Heart left ventricle (tissue), 16 donors: Measurements from ENCODE around the gene NPHP4. TPM values are rescaled to one million over a fixed set of nuclear protein-coding genes. Genes with fewer than 3 reads are reported as not detected.
"Not testable (repeated sequence)": the region's sequence is repeated elsewhere in the genome, so short reads cannot be mapped to it uniquely, and the experiment has no call there.

Experiments
- ATAC-seq, 4 donors: fragments of 200-7000 bp; cut with Tn5 transposase; one replicate each; pipeline ENCODE4 v1.9.1; 2020 to 2022; ENCODE audit warnings: moderate library complexity in 4 of 4, mild to moderate bottlenecking in 3 of 4, moderate number of reproducible peaks in 1 of 4
- DNase-seq, 5 donors: peaks; one replicate each; pipeline ENCODE4 v3.0.0-alpha.2; 2020
- H3K27ac ChIP-seq, 12 donors: fragments of 200-600 bp; sonication (generic) in 4 of 12; one replicate each; pipeline versions ENCODE4 v1.5.0 to v1.8.0; 2016 to 2022; ENCODE audit warnings: mild to moderate bottlenecking in 2 of 12
- H3K27me3 ChIP-seq, 9 donors: fragments of 200-600 bp; sonication (generic) in 2 of 9; one replicate each; pipeline versions ENCODE4 v1.5.1 to v1.8.0; 2016 to 2022; ENCODE audit warnings: mild to moderate bottlenecking in 3 of 9
- H3K36me3 ChIP-seq, 9 donors: fragments of 200-600 bp; sonication (generic) in 2 of 9; one replicate each; pipeline versions ENCODE4 v1.5.0 to v1.8.0; 2018 to 2022; ENCODE audit warnings: mild to moderate bottlenecking in 2 of 9
- H3K4me1 ChIP-seq, 12 donors: fragments of 200-600 bp; sonication (generic) in 4 of 12; one replicate each; pipeline versions ENCODE4 v1.5.0 to v1.8.0; 2016 to 2022; ENCODE audit warnings: mild to moderate bottlenecking in 3 of 12
- H3K4me3 ChIP-seq, 12 donors: fragments of 200-600 bp; sonication (generic) in 4 of 12; one replicate each; pipeline versions ENCODE4 v1.5.0 to v1.8.0; 2017 to 2022; ENCODE audit warnings: mild to moderate bottlenecking in 9 of 12, moderate library complexity in 4 of 12
- H3K9me3 ChIP-seq, 12 donors: fragments of 200-600 bp; sonication (generic) in 4 of 12; one replicate each; pipeline versions ENCODE4 v1.5.0 to v1.8.0; 2016 to 2022; ENCODE audit warnings: mild to moderate bottlenecking in 1 of 12
- POLR2A ChIP-seq, 2 donors: fragments of 450-650 bp; IDR thresholded peaks; one replicate each; pipeline ENCODE4 v1.6.1; 2017; ENCODE audit warnings: antibody characterized with exemption in 2 of 2, mild to moderate bottlenecking in 2 of 2, moderate library complexity in 2 of 2
- WGBS, 4 donors: extraction: QIAGEN DNeasy Blood & Tissue Kit in 2 of 4; methylation state at CpG; one replicate each; pipeline versions ENCODE4 v1.1.5 to v1.1.7; 2013 to 2018; 5-methylcytosine and 5-hydroxymethylcytosine counted together
- intact Hi-C, 10 donors: fragments of 100-400 bp; cut with DNase I; formaldehyde crosslinking; loops; one replicate each; pipeline versions ENCODE4 v1.11.1 to v1.14.2; 2022
- polyA plus RNA-seq, 2 donors: library from polyadenylated mRNA; stranded (reverse); fragments of 200-250 nt; gene quantifications; one replicate each; pipeline ENCODE4 v1.2.3, GENCODE V29; 2013
- total RNA-seq, 9 donors: library from RNA; depleted of rRNA in 2 of 9; stranded (reverse); fragments of >200 nt in 2 of 9; fragmentation: NEBNext Ultra II Directional in 3 of 9; extraction: Animal tissue kit (Norgen Biotek cat#: 25700) in 3 of 9; gene quantifications; one replicate each; pipeline versions ENCODE4 v1.1.0 to v1.2.4, GENCODE V29; 2016 to 2023
- TF ChIP-seq, protein P1 (sequence below), 12 donors: fragments of 200-600 bp; sonication (generic) in 4 of 12; IDR thresholded peaks; one replicate each; pipeline versions ENCODE4 v1.5.0 to v1.8.0; 2018 to 2022; ENCODE audit warnings: antibody characterized with exemption in 12 of 12, mild to moderate bottlenecking in 5 of 12
- donor health status: ischemic (EF 13 %, LVEDD 7.1; RV severe dilation, severe dysfunction).
- donor health status: healthy with polysubstance abuse.
- donor health status: DM: no; HTN: yes; CAD: no.
- donor health status: DM: no; HTN: no; CAD: no.
- donor health status: ischemic (EF 25% LVEDD 6.9; RV normal size, moderate dysfunction).
- donor health status: ischemic (EF 25% LVEDD 5.7; RV mildly dilated, moderate dysfunction).
- donor health status: healthy.
- donor health status: DM: yes; HTN: yes; CAD: no.
- donor health status: ischemic (EF 35%, LVEDD 5.7; RV mildly dilated, moderate dysfunction).
- donor health status: nonischemic (EF 11% LVEDD 7.7; RV severe dilation, severe dysfunction).
- donor health status: DM: yes; HTN: yes; CAD: no.
- donor health status: PGD.
- donor health status: ischemic (EF 29% LVEDD 5.4; RV normal size, mild dysfunction).
- donor health status: nonischemic (EF 23%, LVEDD 6.1; RV moderate dilation, normal function).

Gene NPHP4
- total and polyA plus RNA-seq, 11 donors: 2.1 to 6.3 (median 3.1) TPM

GRCh38 chr1:5857011-5857410 is 135.2 kb downstream of the NPHP4 start:
- H3K4me1 ChIP-seq: no peaks in the 10 kb centered on the region
- 92 to 96% (median 95%) methylated on average over 9 to 17 of the region's 17 CpGs for WGBS, 4 donors
- no peak for TF ChIP-seq POLR2A (IDR thresholded peaks at IDR 0.05)
- TF ChIP-seq, protein P1, sequence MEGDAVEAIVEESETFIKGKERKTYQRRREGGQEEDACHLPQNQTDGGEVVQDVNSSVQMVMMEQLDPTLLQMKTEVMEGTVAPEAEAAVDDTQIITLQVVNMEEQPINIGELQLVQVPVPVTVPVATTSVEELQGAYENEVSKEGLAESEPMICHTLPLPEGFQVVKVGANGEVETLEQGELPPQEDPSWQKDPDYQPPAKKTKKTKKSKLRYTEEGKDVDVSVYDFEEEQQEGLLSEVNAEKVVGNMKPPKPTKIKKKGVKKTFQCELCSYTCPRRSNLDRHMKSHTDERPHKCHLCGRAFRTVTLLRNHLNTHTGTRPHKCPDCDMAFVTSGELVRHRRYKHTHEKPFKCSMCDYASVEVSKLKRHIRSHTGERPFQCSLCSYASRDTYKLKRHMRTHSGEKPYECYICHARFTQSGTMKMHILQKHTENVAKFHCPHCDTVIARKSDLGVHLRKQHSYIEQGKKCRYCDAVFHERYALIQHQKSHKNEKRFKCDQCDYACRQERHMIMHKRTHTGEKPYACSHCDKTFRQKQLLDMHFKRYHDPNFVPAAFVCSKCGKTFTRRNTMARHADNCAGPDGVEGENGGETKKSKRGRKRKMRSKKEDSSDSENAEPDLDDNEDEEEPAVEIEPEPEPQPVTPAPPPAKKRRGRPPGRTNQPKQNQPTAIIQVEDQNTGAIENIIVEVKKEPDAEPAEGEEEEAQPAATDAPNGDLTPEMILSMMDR (IDR thresholded peaks at IDR 0.05): no peak
- no peak for DNase-seq
- ATAC-seq: no peak
- no peaks in the 10 kb centered on the region for H3K9me3 ChIP-seq
- H3K36me3 ChIP-seq: peaks cover 0 to 12% (median 0%) of the 10 kb centered on the region in 9 donors
- H3K27me3 ChIP-seq: peaks cover 0 to 7% (median 0%) of the 10 kb centered on the region in 9 donors
- no peak overlapping the region for H3K4me3 ChIP-seq
- no peak overlapping the region for H3K27ac ChIP-seq
- intact Hi-C loops: no loop called here

DNA sequence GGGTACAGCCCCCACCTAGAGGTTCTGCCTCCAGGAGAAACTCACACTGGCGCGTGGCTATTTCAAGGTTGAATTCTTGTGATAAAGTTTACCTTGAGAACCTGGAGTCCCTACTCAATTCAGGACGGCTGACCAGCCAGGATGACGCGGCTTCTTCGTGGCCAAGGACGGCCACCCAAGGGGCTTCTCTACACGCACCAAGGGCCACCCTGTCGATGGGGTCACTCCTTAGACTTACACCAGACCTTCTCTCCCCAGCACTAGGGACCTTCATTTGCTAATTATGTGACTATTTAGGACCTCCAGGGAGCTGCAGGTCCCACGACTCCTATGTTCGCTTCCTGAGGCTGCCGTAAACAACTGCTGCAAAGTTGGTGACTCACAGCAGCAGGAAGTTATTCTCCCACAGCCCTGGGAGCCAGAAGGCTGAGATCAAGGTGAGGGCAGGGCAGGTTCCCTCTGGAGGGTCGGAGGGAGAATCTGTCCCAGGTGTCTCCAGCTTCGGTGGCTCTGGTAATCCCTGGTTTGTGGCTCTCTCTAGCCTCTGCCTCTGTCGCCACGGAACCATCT is 135.9 kb downstream of the NPHP4 start:
- Histone ChIP-seq H3K9me3 (no peaks in the 10 kb centered on the region), H3K4me3 (no peak overlapping the region), H3K27me3 (peaks cover 0 to 8% (median 0%) of the 10 kb centered on the region in 9 donors), H3K36me3 (peaks cover 0 to 7% (median 0%) of the 10 kb centered on the region in 9 donors), H3K4me1 (no peaks in the 10 kb centered on the region), H3K27ac (no peak overlapping the region)
- no peak for DNase-seq
- ATAC-seq: no peak
- TF ChIP-seq POLR2A (IDR thresholded peaks at IDR 0.05): no peak
- TF ChIP-seq, protein P1 (IDR thresholded peaks at IDR 0.05): no peak
- intact Hi-C loops: no loop called here
- WGBS, 4 donors: 63 to 77% (median 73%) methylated on average over 14 to 16 of the region's 16 CpGs

DNA sequence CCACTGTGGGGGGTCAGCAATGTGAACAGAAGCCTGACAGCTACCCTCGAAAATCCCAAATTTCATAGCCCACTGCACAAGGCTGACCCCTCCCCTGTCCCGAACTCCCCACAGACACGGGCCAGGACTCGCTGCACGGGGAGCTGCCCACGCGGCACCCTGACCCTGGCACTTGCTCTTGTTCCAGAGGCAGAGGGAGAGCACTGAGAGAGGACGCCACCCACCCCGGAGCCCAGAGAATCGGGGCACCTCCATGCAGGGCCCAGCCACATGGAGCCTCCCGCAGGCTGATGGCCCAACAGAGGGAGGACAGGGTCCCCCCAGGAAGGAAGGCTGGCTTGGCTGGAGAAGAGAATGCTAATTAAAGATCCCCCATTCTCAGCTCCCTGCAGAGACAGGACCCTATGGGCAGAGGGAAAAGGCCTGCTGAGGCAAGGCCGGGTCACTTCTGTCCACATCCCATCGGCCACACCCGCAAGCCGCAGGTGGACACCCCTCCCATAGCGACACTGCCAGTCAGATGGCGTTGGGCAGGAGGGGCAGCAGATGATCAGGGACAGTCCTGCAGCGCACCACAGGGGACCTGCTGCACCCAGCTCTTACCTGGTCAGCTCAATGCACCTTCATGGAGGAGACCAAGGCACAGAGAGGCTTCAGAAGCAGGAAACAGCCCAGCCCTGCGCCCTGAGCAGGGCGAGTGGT is 136.9 kb downstream of the NPHP4 start:
- intact Hi-C loops: no loop called here
- 88 to 92% (median 90%) methylated on average over 18 to 20 of the region's 20 CpGs for WGBS, 4 donors
- no peak for ATAC-seq

GRCh38 chr1:5854754-5855153 is 137.5 kb downstream of the NPHP4 start:
- Histone ChIP-seq H3K27ac (no peak overlapping the region), H3K9me3 (no peaks in the 10 kb centered on the region), H3K4me1 (no peaks in the 10 kb centered on the region), H3K36me3 (peaks cover 0 to 4% (median 0%) of the 10 kb centered on the region in 9 donors), H3K27me3 (peaks cover 0 to 8% (median 0%) of the 10 kb centered on the region in 9 donors), H3K4me3 (no peak overlapping the region)
- DNase-seq (no peak), ATAC-seq (no peak)
- intact Hi-C loops: no loop called here
- 94 to 97% (median 95%) methylated on average over 3 of the region's 3 CpGs for WGBS, 4 donors
- no peak for TF ChIP-seq POLR2A (IDR thresholded peaks at IDR 0.05)
- TF ChIP-seq, protein P1 (IDR thresholded peaks at IDR 0.05): no peak

More for the DNA sequence above, 136.9 kb downstream of the NPHP4 start:
- Histone ChIP-seq H3K36me3 (peaks cover 0 to 4% (median 0%) of the 10 kb centered on the region in 9 donors), H3K27ac (no peak overlapping the region), H3K4me1 (no peaks in the 10 kb centered on the region), H3K4me3 (no peak overlapping the region), H3K9me3 (no peaks in the 10 kb centered on the region), H3K27me3 (peaks cover 0 to 8% (median 0%) of the 10 kb centered on the region in 9 donors)
- TF ChIP-seq, protein P1 (IDR thresholded peaks at IDR 0.05): no peak
- TF ChIP-seq POLR2A (IDR thresholded peaks at IDR 0.05): no peak
- DNase-seq: no peak

GRCh38 chr1:5853858-5854257 is 138.4 kb downstream of the NPHP4 start:
- 72 to 78% (median 75%) methylated on average over 5 of the region's 5 CpGs for WGBS, 4 donors
- DNase-seq, ATAC-seq, H3K27me3 ChIP-seq, intact Hi-C loops, H3K9me3 ChIP-seq, H3K4me3 ChIP-seq, H3K36me3 ChIP-seq, H3K4me1 ChIP-seq, H3K27ac ChIP-seq: not testable (repeated sequence)
